LHCN-M2 (cell line): ENCODE data around the gene CRABP1. TPM values are rescaled to one million over a fixed set of nuclear protein-coding genes. Genes with fewer than 3 reads are reported as not detected.

Source experiments
- total RNA-seq: library from RNA; depleted of rRNA; stranded (reverse); fragments of >200 nt; gene quantifications from 2 replicates; pipeline ENCODE4 v1.2.3, GENCODE V29; 2014; rRNA removed

CRABP1 gene
- total RNA-seq, 1 experiment from 2014 or later = not detected

Other genes with a start within 250 kb of the CRABP1 start
- gene SH2D7, start 247.8 kb upstream of the CRABP1 start, total RNA-seq = not detected in 2 replicates
- 1.4 and 1.8 TPM in 2 replicates for gene CIB2, start 208.9 kb upstream of the CRABP1 start, total RNA-seq
- gene IDH3A, start 191.0 kb upstream of the CRABP1 start, total RNA-seq = 51.2 and 87.1 TPM in 2 replicates
- gene ACSBG1, start 105.8 kb upstream of the CRABP1 start, total RNA-seq = under 0.01 TPM in 2 replicates
- not detected in 2 replicates for gene DNAJA4, start 75.8 kb upstream of the CRABP1 start, total RNA-seq
- 61.4 and 71.0 TPM in 2 replicates for gene SKIC8, start 40.7 kb upstream of the CRABP1 start, total RNA-seq
- 11.7 and 16.4 TPM in 2 replicates for gene IREB2, start 97.9 kb downstream of the CRABP1 start, total RNA-seq
- gene HYKK, start 167.2 kb downstream of the CRABP1 start, total RNA-seq = 2.2 and 2.6 TPM in 2 replicates
- gene PSMA4, start 200.1 kb downstream of the CRABP1 start, total RNA-seq = 237 and 266 TPM in 2 replicates
- 5.5 and 9.6 TPM in 2 replicates for gene CHRNA5, start 225.2 kb downstream of the CRABP1 start, total RNA-seq